ENCODE measurements around the gene LPXN. TPM values are rescaled to one million over a fixed set of nuclear protein-coding genes. Genes with fewer than 3 reads are reported as not detected.

The LPXN gene
- total and polyA plus RNA-seq, 8 donors = 8.1 to 43.8 (median 10.4) TPM

GRCh38 chr11:58617976-58618557 lies 42.4 kb upstream of the LPXN start:
- no peak overlapping the region for H3K4me3 ChIP-seq
- peaks cover 7 to 98% of the 10 kb centered on the region in 2 donors for H3K36me3 ChIP-seq
- DNase-seq (no peak), ATAC-seq (no peak)
- intact Hi-C loops (cut with DNase I) = no loop called here
- H3K27me3 ChIP-seq = no peaks in the 10 kb centered on the region
- H3K27ac ChIP-seq = no peak overlapping the region
- no peaks in the 10 kb centered on the region for H3K9me3 ChIP-seq
- no peak for TF ChIP-seq CTCF (IDR thresholded peaks at IDR 0.05)
- H3K4me1 ChIP-seq = no peaks in the 10 kb centered on the region

GRCh38 chr11:58616594-58616993 lies 40.9 kb upstream of the LPXN start:
- H3K36me3 ChIP-seq = peaks cover 12 to 98% of the 10 kb centered on the region in 2 donors

GRCh38 chr11:58615559-58615958 lies 39.9 kb upstream of the LPXN start:
- peaks cover 13 to 100% of the 10 kb centered on the region in 2 donors for H3K36me3 ChIP-seq
- no peak overlapping the region for H3K27ac ChIP-seq
- ATAC-seq = no peak
- H3K4me3 ChIP-seq = no peak overlapping the region
- H3K9me3 ChIP-seq = no peaks in the 10 kb centered on the region
- intact Hi-C loops (cut with DNase I) = no loop called here
- no peak for DNase-seq
- H3K27me3 ChIP-seq = no peaks in the 10 kb centered on the region
- H3K4me1 ChIP-seq = no peaks in the 10 kb centered on the region
- TF ChIP-seq CTCF (IDR thresholded peaks at IDR 0.05) = no peak

More at GRCh38 chr11:58616594-58616993, 40.9 kb upstream of the LPXN start:
- ATAC-seq (peak; percentile 53), DNase-seq (no peak)
- no peaks in the 10 kb centered on the region for H3K9me3 ChIP-seq
- H3K4me1 ChIP-seq = no peaks in the 10 kb centered on the region
- TF ChIP-seq CTCF (IDR thresholded peaks at IDR 0.05) = no peak
- H3K4me3 ChIP-seq = no peak overlapping the region
- H3K27me3 ChIP-seq = no peaks in the 10 kb centered on the region
- intact Hi-C loops (cut with DNase I) = no loop called here
- H3K27ac ChIP-seq = no peak overlapping the region

GRCh38 chr11:58613228-58613627 lies 37.6 kb upstream of the LPXN start:
- ATAC-seq (no peak), DNase-seq (no peak)
- Histone ChIP-seq H3K36me3 (peaks cover 13 to 86% of the 10 kb centered on the region in 2 donors), H3K9me3 (no peaks in the 10 kb centered on the region), H3K4me1 (no peaks in the 10 kb centered on the region), H3K27ac (no peak overlapping the region), H3K4me3 (no peak overlapping the region), H3K27me3 (no peaks in the 10 kb centered on the region)
- TF ChIP-seq CTCF (IDR thresholded peaks at IDR 0.05) = no peak
- intact Hi-C loops (cut with DNase I) = no loop called here

GRCh38 chr11:58609723-58610122 lies 34.1 kb upstream of the LPXN start:
- Histone ChIP-seq H3K36me3 (peaks cover 11 to 51% of the 10 kb centered on the region in 2 donors), H3K4me1 (peaks cover 0 to 4% of the 10 kb centered on the region in 2 donors), H3K27me3 (no peaks in the 10 kb centered on the region), H3K9me3 (no peaks in the 10 kb centered on the region), H3K4me3 (no peak overlapping the region), H3K27ac (no peak overlapping the region)
- ATAC-seq (no peak), DNase-seq (no peak)
- no peak for TF ChIP-seq CTCF (IDR thresholded peaks at IDR 0.05)
- intact Hi-C loops (cut with DNase I) = no loop called here
